GM18867 (cell line): ENCODE results near the gene GPR50.

Experiments
- ATAC-seq: cut with Tn5 transposase; IDR thresholded peaks from one replicate; pipeline ENCODE4 v1.9.1; 2021; ENCODE audit warnings: mild to moderate bottlenecking, moderate library complexity; ENCODE audit not compliant: unreplicated experiment

GPR50 gene

DNA sequence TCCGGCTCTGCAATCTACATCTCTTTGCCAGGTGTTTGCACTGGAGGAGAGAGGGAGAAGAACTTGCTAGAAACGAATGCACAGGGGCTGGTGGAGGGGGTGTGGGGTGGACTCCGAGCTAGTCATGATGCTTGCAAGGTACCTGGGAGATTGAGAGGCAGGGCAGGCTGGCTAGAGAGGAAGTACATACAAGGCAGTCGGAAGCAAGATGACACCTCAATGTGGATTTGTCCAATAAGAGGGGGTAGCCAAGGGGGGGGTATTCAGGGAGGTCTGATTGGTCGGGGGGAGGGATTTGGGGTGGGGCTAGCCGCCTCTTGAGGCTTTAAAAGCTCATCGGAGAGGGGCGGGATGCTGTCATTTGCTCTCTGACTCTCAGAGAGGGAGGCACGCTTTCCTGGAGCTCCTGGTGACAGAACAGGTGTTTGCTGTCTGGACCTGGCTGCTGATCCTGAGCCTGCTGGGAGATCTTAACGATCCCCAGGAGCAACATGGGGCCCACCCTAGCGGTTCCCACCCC is at the start of gene GPR50:
Gene GPR50 (plus strand): TSS at position 354 of the 520 bp plus-strand sequence. CDS start 138 bp downstream, at position 492.
- no peak for ATAC-seq

DNA sequence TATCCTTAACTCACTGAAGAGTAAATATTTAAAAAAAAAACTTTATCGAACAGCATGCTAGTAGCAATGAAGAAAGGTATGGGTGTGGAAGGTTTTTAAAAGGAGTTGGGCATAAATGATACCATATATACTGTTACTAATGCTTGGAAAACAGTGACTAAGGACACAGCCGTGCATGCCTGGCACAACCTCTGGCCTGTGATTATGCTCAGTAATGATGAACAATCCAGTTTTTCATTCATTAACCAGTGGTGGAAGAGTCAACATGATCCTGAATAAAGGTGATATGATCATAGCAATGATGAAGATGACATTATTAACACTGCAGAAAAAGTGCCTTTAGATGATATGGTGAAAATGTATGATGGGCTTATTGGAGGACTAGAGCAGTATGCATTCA is 43.9 kb upstream of the GPR50 start:
- no peak for ATAC-seq

DNA sequence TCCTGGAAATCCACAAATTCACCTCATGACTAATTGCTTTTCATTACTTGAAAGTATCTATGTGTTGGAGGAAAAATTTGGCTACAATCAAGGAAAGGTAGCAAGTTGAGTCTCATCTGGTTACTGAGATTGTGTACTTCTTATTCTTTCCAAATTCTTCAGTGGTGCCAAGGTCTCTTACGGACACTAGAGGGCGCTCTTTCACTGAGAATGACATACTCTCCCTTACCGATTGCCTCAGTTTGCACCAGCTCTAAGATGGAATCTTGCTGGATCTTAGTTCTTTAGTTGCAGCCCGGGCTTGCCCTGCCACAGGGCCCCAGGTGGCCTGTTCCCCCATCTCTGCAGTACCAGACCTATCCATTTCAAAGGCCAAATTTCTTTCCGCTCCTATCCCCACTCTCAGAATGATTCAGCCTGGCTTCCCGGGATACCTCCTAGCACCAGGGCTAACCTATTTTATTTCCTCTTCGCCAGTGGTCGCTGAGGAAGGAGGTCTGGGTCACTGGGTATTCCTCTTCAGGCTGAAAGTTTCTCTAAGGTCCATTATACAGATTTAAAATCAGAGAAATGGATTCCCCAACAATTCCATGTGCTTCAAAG is 24.6 kb upstream of the GPR50 start:
- ATAC-seq = peak; percentile 83

DNA sequence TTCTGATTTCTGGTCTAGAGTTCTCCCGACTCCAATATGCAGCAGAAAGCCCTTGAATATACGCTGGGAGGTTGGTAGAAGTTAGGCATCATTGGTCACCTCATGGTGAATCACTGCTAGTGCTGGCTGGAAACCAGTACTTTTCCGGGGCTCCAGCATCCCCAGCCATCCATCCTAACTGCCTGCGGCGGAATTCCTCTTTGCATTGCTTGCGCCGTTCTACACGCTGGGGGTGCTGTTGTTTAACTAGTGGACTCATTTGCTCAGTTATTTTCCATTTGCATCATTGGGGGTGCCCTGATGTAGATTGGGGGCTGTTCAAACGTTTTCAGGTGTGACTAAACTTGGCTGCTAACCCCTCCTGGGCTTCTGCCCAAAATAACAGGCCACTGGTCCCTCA is 23.3 kb upstream of the GPR50 start:
- no peak for ATAC-seq

DNA sequence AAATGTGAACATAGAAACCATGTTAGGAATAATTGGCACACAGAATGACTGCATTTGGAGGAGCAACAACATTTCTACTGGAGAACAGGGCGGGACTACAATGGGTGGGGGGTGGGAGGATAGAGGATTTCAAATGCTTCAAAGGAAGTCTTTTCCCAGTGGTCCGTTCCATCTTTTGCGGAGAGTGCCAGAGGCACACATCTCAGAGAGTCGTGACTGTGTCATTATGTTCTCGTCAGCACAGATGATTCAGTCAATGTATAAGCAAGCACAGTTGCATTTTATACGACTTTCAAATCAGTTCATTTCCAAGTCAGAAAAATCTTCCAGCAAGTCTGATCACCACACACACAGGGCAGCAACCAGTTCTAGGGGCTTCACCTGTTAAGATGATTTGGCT is 22.7 kb upstream of the GPR50 start:
- ATAC-seq = no peak

DNA sequence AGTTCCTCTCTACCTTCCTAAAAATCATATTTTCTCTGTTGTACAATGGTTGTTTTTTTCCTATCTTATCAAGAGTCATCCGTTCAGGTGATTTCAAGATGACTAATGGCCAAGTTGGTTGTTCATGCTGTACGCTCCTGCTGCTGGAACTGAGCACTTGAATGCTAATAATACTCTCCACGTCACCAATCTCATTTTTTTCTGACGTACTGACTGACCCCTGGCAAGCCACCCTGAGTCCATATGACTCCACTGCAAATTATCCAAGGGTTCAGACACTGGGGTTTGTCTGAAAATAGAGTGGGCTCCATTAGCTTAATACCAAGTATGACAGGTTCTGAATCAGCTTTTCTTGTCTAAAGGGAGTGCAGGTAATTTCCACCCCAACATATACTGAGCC is 21.1 kb upstream of the GPR50 start:
- ATAC-seq = no peak

DNA sequence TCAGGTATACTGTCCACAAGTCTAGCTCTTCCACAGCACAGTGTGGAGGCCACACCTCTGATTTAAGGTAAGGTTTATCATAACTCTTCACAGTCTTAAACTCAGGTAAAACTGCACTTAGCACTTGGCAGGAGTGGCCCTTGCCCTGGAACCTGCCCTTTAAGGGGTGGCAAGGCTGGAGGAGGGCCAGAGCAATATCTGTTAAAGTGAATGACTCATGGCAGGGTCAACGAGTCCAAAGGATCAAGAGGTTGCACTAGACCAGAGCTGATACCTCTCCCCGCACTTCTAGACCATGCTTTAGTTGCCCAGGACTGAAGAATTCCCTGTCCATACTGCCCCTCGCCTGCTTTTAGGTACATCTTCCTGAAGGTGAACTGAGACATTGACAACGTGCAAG is 14.7 kb upstream of the GPR50 start:
- ATAC-seq = no peak

GRCh38 chrX:151167791-151168345 is 8.5 kb upstream of the GPR50 start:
- peak; percentile 75 for ATAC-seq

DNA sequence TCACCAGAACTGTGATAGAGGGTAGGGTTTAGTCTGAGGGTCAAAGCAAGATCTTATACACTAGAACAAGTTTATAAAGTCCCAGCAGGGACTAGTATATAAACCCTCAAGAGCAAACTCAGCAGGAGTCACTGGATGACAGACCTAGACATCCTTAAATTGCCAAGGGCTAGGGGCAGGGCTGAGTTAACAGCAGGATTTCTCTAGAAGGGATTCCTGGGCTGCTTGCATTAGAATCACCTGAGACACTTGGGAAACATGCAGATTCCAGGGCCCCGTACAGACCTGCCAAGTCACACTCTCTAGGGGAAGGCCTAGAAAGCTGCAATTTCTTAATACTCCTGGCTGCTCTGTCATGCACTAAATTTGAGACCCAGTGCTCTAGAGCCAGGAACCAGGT is 6.6 kb upstream of the GPR50 start:
- no peak for ATAC-seq

GRCh38 chrX:151174581-151175282 is 1.7 kb upstream of the GPR50 start:
- no peak for ATAC-seq

GRCh38 chrX:151175283-151176062 is 911 bp upstream of the GPR50 start:
- no peak for ATAC-seq

DNA sequence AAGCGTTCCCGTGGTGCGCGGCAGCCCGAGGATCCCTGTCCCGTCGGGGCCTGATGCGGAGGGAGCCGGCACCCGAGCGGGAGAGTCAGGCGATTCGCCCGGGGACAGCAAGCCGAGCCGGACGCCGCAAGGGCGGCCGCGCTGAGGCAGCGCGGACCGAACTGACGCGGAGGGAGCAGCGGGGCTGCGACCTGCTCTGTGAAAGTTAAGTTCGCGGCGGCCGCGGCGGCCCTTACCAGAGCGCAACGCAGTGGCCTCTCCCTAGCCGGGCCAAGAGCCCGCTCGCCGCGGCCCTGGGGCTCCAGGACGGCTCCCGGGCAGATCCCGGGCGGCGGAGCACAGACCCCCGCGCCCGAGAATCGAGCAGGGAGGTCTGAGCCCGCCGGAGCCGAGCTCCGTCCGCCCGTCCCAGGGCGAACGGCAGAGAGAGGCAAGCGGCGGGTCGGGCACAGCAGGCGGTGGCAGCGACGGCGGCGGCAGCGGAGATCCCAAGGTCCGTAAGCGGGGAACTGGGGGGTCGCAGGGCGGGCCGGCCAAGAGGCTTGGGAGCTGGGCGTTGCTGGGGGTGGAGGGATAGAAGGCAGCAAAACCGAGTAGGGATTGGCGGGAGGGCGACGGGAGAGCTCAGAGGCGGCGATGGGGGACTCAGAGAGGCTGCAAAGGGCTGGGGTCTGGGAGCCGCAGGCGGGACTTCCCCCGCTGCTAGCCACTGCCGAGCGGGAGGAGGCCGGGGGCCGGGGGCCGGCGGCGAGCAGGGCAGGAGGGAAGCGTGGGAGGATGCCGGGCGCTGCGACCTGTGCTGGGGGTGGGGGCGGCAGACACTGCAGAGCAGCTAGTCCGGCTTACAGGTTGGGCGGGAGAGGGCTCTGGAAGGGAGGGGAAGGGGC is 1.0 kb downstream of the GPR50 start:
- no peak for ATAC-seq

DNA sequence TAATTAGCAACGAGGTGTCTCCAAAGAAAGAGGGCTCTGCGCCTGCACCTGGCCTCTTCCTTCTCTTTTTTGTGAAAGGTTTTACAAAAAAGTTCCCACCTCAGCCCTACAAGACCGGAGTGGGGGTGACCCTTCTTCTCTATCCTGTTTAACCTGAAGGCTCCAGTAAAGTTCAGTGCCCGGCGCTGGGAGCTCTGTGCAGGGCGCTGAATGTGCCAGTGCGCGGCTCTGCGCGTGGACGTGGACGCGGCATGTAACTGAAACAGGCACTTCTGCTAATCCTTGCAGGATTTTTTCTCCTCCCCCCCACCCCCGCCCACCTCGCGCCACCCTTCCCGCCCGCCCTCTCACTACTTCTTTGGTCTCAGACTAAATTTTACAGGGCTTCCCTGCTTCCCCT is 2.4 kb downstream of the GPR50 start:
- ATAC-seq = no peak

DNA sequence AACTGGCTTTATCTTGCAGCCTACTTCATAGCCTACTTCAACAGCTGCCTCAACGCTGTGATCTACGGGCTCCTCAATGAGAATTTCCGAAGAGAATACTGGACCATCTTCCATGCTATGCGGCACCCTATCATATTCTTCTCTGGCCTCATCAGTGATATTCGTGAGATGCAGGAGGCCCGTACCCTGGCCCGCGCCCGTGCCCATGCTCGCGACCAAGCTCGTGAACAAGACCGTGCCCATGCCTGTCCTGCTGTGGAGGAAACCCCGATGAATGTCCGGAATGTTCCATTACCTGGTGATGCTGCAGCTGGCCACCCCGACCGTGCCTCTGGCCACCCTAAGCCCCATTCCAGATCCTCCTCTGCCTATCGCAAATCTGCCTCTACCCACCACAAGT is 4.0 kb downstream of the GPR50 start:
- ATAC-seq = no peak

DNA sequence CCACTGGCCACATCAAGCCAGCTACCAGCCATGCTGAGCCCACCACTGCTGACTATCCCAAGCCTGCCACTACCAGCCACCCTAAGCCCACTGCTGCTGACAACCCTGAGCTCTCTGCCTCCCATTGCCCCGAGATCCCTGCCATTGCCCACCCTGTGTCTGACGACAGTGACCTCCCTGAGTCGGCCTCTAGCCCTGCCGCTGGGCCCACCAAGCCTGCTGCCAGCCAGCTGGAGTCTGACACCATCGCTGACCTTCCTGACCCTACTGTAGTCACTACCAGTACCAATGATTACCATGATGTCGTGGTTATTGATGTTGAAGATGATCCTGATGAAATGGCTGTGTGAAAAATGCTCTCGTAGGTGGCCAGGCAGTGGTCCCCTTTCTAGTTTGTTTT is 4.7 kb downstream of the GPR50 start:
- ATAC-seq = no peak

GRCh38 chrX:151183233-151183753 is 6.9 kb downstream of the GPR50 start:
- ATAC-seq = no peak

DNA sequence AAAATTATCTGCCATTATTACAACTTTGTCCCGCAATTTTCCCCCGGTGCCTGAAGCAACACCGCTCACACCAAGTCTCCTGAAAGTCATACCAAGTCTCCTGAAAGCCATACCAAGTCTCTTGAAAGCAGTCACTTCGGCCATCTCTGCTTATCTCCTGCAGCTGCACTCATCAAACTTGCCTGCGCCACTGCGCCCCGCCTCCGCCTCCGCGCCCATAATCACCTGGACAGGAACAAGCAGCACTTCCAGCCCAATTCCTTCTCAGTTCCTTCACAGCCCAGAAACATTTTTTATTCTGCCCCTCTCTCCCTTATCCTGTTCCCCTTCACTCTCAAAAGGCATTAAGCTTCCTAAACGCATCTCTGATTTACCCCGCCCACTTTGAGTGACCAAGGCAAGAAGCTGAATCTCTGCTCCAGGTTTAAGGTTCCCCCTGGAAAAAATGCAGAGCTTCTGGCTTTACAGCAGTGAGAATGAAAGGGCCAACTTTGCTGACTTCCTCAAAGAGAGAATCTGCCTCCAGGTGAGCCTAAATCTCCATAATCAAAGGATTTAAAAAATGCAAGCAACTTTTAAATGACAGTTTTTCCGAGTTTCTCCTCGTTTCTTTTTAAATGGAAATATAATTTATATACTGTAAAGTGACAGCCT is 7.7 kb downstream of the GPR50 start:
- no peak for ATAC-seq

GRCh38 chrX:151184705-151185104 is 8.3 kb downstream of the GPR50 start:
- no peak for ATAC-seq

DNA sequence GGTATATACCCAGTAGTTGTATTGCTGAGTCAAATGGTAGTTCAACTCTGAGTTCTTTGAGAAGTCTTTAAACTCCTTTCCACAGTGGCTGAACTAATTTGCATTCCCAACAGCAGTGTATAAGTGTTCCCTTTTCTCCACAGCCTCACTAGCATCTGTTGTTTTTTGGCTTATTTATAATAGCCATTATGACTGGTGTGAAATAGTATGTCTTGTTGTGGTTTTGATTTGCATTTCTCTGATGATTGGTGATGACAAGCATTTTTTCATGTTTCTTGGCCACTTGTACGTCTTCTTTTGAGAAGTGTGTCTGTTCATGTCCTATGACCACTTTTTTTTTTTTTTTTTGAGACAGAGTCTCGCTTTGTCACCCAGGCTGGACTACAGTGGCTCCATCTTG is 30.5 kb downstream of the GPR50 start:
- ATAC-seq = peak; percentile 75

GRCh38 chrX:151225843-151226242 is 49.5 kb downstream of the GPR50 start:
- no peak for ATAC-seq
